Measurements from ENCODE around the gene ALK.

ALK gene

GRCh38 chr2:29229640-29230039, 691.7 kb downstream of the ALK start:
- Histone ChIP-seq H3K36me3 (replicated peaks; ENCODE audit: low read depth, low read length) (no peaks in the 10 kb centered on the region), H3K4me3 (ENCODE audit: low read length) (no peak overlapping the region), H3K27ac (ENCODE audit: low read length) (no peak overlapping the region), H3K9me3 (ENCODE audit: insufficient read depth, low read length) (no peaks in the 10 kb centered on the region), H3K79me2 (ENCODE audit: low read length) (no peaks in the 10 kb centered on the region), H3K4me2 (ENCODE audit: low read length) (no peak overlapping the region), H3K9ac (ENCODE audit: low read length) (no peak overlapping the region), H2AFZ (ENCODE audit: low read depth, low read length) (no peak overlapping the region), H3K27me3 (ENCODE audit: low read depth, low read length) (peaks cover 32% of the 10 kb centered on the region), H3K4me1 (ENCODE audit: low read length) (no peaks in the 10 kb centered on the region), H4K20me1 (ENCODE audit: insufficient read depth, low read length) (no peaks in the 10 kb centered on the region)
- TF ChIP-seq, protein P1, sequence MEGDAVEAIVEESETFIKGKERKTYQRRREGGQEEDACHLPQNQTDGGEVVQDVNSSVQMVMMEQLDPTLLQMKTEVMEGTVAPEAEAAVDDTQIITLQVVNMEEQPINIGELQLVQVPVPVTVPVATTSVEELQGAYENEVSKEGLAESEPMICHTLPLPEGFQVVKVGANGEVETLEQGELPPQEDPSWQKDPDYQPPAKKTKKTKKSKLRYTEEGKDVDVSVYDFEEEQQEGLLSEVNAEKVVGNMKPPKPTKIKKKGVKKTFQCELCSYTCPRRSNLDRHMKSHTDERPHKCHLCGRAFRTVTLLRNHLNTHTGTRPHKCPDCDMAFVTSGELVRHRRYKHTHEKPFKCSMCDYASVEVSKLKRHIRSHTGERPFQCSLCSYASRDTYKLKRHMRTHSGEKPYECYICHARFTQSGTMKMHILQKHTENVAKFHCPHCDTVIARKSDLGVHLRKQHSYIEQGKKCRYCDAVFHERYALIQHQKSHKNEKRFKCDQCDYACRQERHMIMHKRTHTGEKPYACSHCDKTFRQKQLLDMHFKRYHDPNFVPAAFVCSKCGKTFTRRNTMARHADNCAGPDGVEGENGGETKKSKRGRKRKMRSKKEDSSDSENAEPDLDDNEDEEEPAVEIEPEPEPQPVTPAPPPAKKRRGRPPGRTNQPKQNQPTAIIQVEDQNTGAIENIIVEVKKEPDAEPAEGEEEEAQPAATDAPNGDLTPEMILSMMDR (IDR thresholded peaks at IDR 0.05; ENCODE audit: low read depth, low read length) = no peak
- no peak for TF ChIP-seq EZH2phosphoT487 (IDR thresholded peaks at IDR 0.05; ENCODE audit: low read depth)

DNA sequence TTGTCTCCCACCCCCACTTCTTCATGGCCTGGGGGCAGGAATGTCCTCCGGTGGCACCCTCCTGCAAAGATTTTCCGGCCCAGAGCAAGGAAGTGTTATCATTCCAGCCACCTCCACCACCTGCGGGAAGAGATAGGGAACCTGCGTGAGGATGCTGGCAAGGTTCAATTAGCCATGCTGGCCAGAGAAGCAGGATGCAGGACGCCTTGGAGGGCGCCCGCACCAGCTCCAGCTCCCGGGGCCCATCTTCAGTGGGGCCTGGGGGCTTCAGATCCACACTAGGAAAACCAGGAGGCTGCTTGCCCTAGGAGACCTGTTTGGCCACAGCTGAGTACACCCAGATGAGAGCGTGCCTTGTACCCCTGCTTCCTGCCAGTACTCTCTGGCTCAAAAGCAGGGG, 692.4 kb downstream of the ALK start:
- Histone ChIP-seq H3K79me2 (ENCODE audit: low read length) (no peaks in the 10 kb centered on the region), H3K4me3 (ENCODE audit: low read length) (no peak overlapping the region), H3K4me1 (ENCODE audit: low read length) (no peaks in the 10 kb centered on the region), H3K9ac (ENCODE audit: low read length) (no peak overlapping the region), H3K36me3 (replicated peaks; ENCODE audit: low read depth, low read length) (no peaks in the 10 kb centered on the region), H4K20me1 (ENCODE audit: insufficient read depth, low read length) (no peaks in the 10 kb centered on the region), H2AFZ (ENCODE audit: low read depth, low read length) (no peak overlapping the region), H3K4me2 (ENCODE audit: low read length) (no peak overlapping the region), H3K27me3 (ENCODE audit: low read depth, low read length) (peaks cover 32% of the 10 kb centered on the region), H3K9me3 (ENCODE audit: insufficient read depth, low read length) (no peaks in the 10 kb centered on the region), H3K27ac (ENCODE audit: low read length) (no peak overlapping the region)
- TF ChIP-seq EZH2phosphoT487 (IDR thresholded peaks at IDR 0.05; ENCODE audit: low read depth) = no peak
- TF ChIP-seq, protein P1 (IDR thresholded peaks at IDR 0.05; ENCODE audit: low read depth, low read length) = no peak

DNA sequence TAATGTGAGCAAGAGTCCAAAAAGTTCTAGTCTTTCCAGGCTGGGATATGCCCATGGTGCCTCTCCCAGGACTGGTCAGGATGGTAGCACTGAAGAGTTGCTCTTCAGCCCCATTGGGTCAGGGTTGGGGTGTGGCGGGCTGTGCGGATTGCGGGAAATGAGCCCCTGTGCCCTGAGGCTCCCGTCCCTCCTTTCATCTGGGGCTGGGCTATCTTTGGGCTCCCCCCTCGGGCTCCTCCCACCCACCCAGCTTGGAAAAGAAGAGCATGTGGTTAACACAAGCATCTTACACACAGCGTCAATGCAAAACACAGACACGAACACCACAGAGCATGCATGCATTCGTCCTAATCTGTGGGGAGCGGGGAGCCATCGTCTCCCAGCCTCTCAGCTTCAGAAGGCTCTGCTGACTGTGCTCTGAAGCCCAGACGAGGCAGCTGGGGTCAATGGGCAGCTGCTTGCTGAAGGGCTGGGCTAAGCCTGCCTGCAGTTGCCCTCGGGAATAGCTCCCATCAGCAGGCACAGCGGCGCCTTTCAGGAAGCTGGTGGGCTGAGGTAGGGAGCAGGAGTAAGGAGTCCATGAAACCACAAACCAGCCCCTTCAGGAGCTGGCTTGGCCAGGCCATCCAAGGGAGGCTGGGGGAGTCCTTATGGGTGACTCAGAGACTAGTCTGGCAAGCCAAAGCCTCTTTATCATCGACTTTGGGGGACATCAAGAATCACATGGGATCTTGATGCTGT, 693.3 kb downstream of the ALK start:
- peaks cover 26% of the 10 kb centered on the region for H3K27me3 ChIP-seq (ENCODE audit: low read depth, low read length)
- no peaks in the 10 kb centered on the region for H3K9me3 ChIP-seq (ENCODE audit: insufficient read depth, low read length)
- H3K79me2 ChIP-seq (ENCODE audit: low read length) = no peaks in the 10 kb centered on the region
- H2AFZ ChIP-seq (ENCODE audit: low read depth, low read length) = no peak overlapping the region
- no peak overlapping the region for H3K27ac ChIP-seq (ENCODE audit: low read length)
- H3K9ac ChIP-seq (ENCODE audit: low read length) = no peak overlapping the region
- H4K20me1 ChIP-seq (ENCODE audit: insufficient read depth, low read length) = no peaks in the 10 kb centered on the region
- no peak overlapping the region for H3K4me2 ChIP-seq (ENCODE audit: low read length)
- H3K4me3 ChIP-seq (ENCODE audit: low read length) = no peak overlapping the region
- H3K36me3 ChIP-seq (replicated peaks; ENCODE audit: low read depth, low read length) = no peaks in the 10 kb centered on the region
- H3K4me1 ChIP-seq (ENCODE audit: low read length) = no peaks in the 10 kb centered on the region
- TF ChIP-seq, protein P1 (IDR thresholded peaks at IDR 0.05; ENCODE audit: low read depth, low read length) = no peak
- TF ChIP-seq EZH2phosphoT487 (IDR thresholded peaks at IDR 0.05; ENCODE audit: low read depth) = no peak

- Histone ChIP-seq H2AFZ (ENCODE audit: low read depth, low read length) (no peak overlapping the region), H3K79me2 (ENCODE audit: low read length) (no peaks in the 10 kb centered on the region), H3K27ac (ENCODE audit: low read length) (no peak overlapping the region), H3K9ac (ENCODE audit: low read length) (no peak overlapping the region), H3K36me3 (replicated peaks; ENCODE audit: low read depth, low read length) (no peaks in the 10 kb centered on the region), H3K4me2 (ENCODE audit: low read length) (no peak overlapping the region), H4K20me1 (ENCODE audit: insufficient read depth, low read length) (no peaks in the 10 kb centered on the region), H3K27me3 (ENCODE audit: low read depth, low read length) (peaks cover 26% of the 10 kb centered on the region), H3K4me1 (ENCODE audit: low read length) (no peaks in the 10 kb centered on the region), H3K9me3 (ENCODE audit: insufficient read depth, low read length) (no peaks in the 10 kb centered on the region), H3K4me3 (ENCODE audit: low read length) (no peak overlapping the region)
- no peak for TF ChIP-seq EZH2phosphoT487 (IDR thresholded peaks at IDR 0.05; ENCODE audit: low read depth)
- TF ChIP-seq, protein P1 (IDR thresholded peaks at IDR 0.05; ENCODE audit: low read depth, low read length) = no peak
These were observed 694.6 kb downstream of the ALK start for GRCh38 chr2:29226808-29227207.
